IMR-90 (cell line): ENCODE data around the gene AGAP2. TPM values are rescaled to one million over a fixed set of nuclear protein-coding genes. Genes with fewer than 3 reads are reported as not detected.

Experiments used
- ATAC-seq: fragments of 200-7000 bp; cut with Tn5 transposase; 2 replicates; pipeline ENCODE4 v1.9.1; 2020; ENCODE audit warnings: low read depth, mild to moderate bottlenecking, moderate library complexity
- BruUV-seq: library from RNA; stranded (reverse); fragments of 400-500 nt; replicated peaks from 2 replicates; lab custom pipeline; 2021; lab: Mats Ljungman, UMichigan
- CTCF ChIA-PET: fragments of 300-600 bp; formaldehyde crosslinking; extraction: SDS; loops from one replicate; lab custom pipeline; 2021; ENCODE audit warnings: antibody characterized with exemption; lab: Yijun Ruan, JAX
- POLR2A ChIA-PET: fragments of 300-600 bp; sonication (Branson Sonifier 250); formaldehyde crosslinking; loops from one replicate; lab custom pipeline; 2022; ENCODE audit warnings: antibody characterized with exemption; ENCODE audit not compliant: unreplicated experiment; lab: Charles Lee
- DNase-seq: peaks from one replicate; pipeline ENCODE4 v3.0.0; 2013
- H2AFZ ChIP-seq: replicated peaks from 2 replicates; pipeline ENCODE3; 2013; ENCODE audit warnings: low read length, mild to moderate bottlenecking; ENCODE audit not compliant: poor library complexity
- H2AK5ac ChIP-seq: 2 replicates; pipeline ENCODE4 v1.6.1; 2013; ENCODE audit warnings: low read depth, low read length, inconsistent platforms
- H2AK9ac ChIP-seq: replicated peaks from 2 replicates; pipeline ENCODE3; 2013; ENCODE audit warnings: mild to moderate bottlenecking, low read depth, low read length, moderate library complexity; ENCODE audit not compliant: poor library complexity
- H2BK120ac ChIP-seq: 2 replicates; pipeline ENCODE4 v1.6.1; 2013; ENCODE audit warnings: low read depth, low read length, inconsistent platforms
- H2BK15ac ChIP-seq: 3 replicates; pipeline ENCODE4 v1.6.1; 2013; ENCODE audit warnings: low read depth, low read length, inconsistent platforms
- H2BK20ac ChIP-seq: 2 replicates; pipeline ENCODE4 v1.6.1; 2013; ENCODE audit warnings: low read depth, mild to moderate bottlenecking, inconsistent platforms, low read length, moderate library complexity
- H2BK5ac ChIP-seq: 2 replicates; pipeline ENCODE4 v1.6.1; 2013; ENCODE audit warnings: mild to moderate bottlenecking, low read depth, low read length, inconsistent platforms; ENCODE audit not compliant: poor library complexity, severe bottlenecking
- H3K14ac ChIP-seq: replicated peaks from 2 replicates; pipeline ENCODE4 v1.6.1; 2013; ENCODE audit warnings: low read depth, low read length, inconsistent platforms
- H3K18ac ChIP-seq: 2 replicates; pipeline ENCODE4 v1.6.1; 2013; ENCODE audit warnings: low read depth, low read length, control low read depth
- H3K23ac ChIP-seq: 2 replicates; pipeline ENCODE4 v1.6.1; 2013; ENCODE audit warnings: low read depth, low read length, inconsistent platforms
- H3K27ac ChIP-seq: 2 replicates; pipeline ENCODE4 v1.5.1; 2013; ENCODE audit warnings: mild to moderate bottlenecking, control low read depth, low read length; ENCODE audit not compliant: insufficient read depth
- H3K27me3 ChIP-seq: 2 replicates; pipeline ENCODE4 v1.6.1; 2013; ENCODE audit warnings: low read length; ENCODE audit not compliant: control insufficient read depth, insufficient read depth
- H3K36me3 ChIP-seq: 2 replicates; pipeline ENCODE4 v1.6.1; 2013; ENCODE audit warnings: low read length, mixed read lengths; ENCODE audit not compliant: control insufficient read depth, insufficient read depth
- H3K4ac ChIP-seq: 2 replicates; pipeline ENCODE4 v1.6.1; 2013; ENCODE audit warnings: low read depth, low read length, inconsistent platforms
- H3K4me1 ChIP-seq: 2 replicates; pipeline ENCODE4 v1.6.1; 2013; ENCODE audit warnings: low read length, mixed read lengths; ENCODE audit not compliant: control insufficient read depth, insufficient read depth
- H3K4me2 ChIP-seq: 2 replicates; pipeline ENCODE4 v1.6.1; 2013; ENCODE audit warnings: low read depth, mild to moderate bottlenecking, control low read depth, low read length, moderate library complexity
- H3K4me3 ChIP-seq: 2 replicates; pipeline ENCODE4 v1.5.1; 2013; ENCODE audit warnings: low read depth, mild to moderate bottlenecking, control low read depth, low read length, moderate library complexity; ENCODE audit not compliant: insufficient read depth
- H3K56ac ChIP-seq: 2 replicates; pipeline ENCODE4 v1.6.1; 2013; ENCODE audit warnings: low read length, inconsistent platforms; ENCODE audit not compliant: insufficient read depth; ENCODE audit errors: extremely low read depth
- H3K79me1 ChIP-seq, 2 experiments: 2 replicates each; pipeline ENCODE4 v1.6.1; 2013; ENCODE audit warnings: low read length in 2 of 2, inconsistent platforms in 1 of 2, low read depth in 1 of 2
- H3K9ac ChIP-seq: 2 replicates; pipeline ENCODE4 v1.6.1; 2013; ENCODE audit warnings: low read depth, low read length, control low read depth
- H3K9me1 ChIP-seq: 2 replicates; pipeline ENCODE4 v1.6.1; 2013; ENCODE audit warnings: low read length, inconsistent platforms; ENCODE audit not compliant: insufficient read depth
- H3K9me3 ChIP-seq: 2 replicates; pipeline ENCODE4 v1.6.1; 2013; ENCODE audit warnings: low read length; ENCODE audit not compliant: control insufficient read depth, insufficient read depth
- H4K20me1 ChIP-seq: 2 replicates; pipeline ENCODE4 v1.6.1; 2013; ENCODE audit warnings: low read length, inconsistent platforms; ENCODE audit not compliant: insufficient read depth
- H4K5ac ChIP-seq: 2 replicates; pipeline ENCODE4 v1.6.1; 2013; ENCODE audit warnings: mild to moderate bottlenecking, low read depth, low read length, control low read depth
- H4K8ac ChIP-seq, 2 experiments: 2 replicates each; pipeline ENCODE4 v1.6.1; 2013; ENCODE audit warnings: low read depth in 2 of 2, low read length in 2 of 2, control low read depth in 1 of 2, inconsistent platforms in 1 of 2
- H4K91ac ChIP-seq: 2 replicates; pipeline ENCODE4 v1.6.1; 2013; ENCODE audit warnings: low read depth, low read length, inconsistent platforms; ENCODE audit not compliant: insufficient read depth
- MAZ ChIP-seq: IDR thresholded peaks from 2 replicates; pipeline ENCODE4 v1.6.1; 2012; ENCODE audit warnings: low read depth, mild to moderate bottlenecking, low read length, improper control_type of control experiment, moderate library complexity, borderline replicate concordance
- MXI1 ChIP-seq: IDR thresholded peaks from 2 replicates; pipeline ENCODE4 v1.6.1; 2012; ENCODE audit warnings: low read depth, mild to moderate bottlenecking, low read length, moderate library complexity, borderline replicate concordance
- WGBS, 2 experiments: methylation state at CpG; one replicate each; pipeline versions ENCODE4 v1.1.5 to v1.1.7; 2013; ENCODE audit warnings: missing lambda C conversion rate in 2 of 2; ENCODE audit not compliant: insufficient read length in 1 of 2; ENCODE audit errors: extremely low coverage in 2 of 2; 5-methylcytosine and 5-hydroxymethylcytosine counted together
- dilution Hi-C: fragments of 300-500 bp; cut with HindIII; formaldehyde crosslinking; loops from one replicate; pipeline ENCODE4 v1.14.3; 2018; ENCODE audit warnings: low sequenced_read_pairs; ENCODE audit not compliant: unreplicated experiment
- in situ Hi-C: fragments of 300-500 bp; cut with MboI; formaldehyde crosslinking; loops from 3 replicates; pipeline ENCODE4 v1.14.3; 2019; ENCODE audit warnings: low sequenced_read_pairs, inconsistent platforms, mixed read lengths
- intact Hi-C: fragments of 100-400 bp; cut with micrococcal nuclease; formaldehyde crosslinking; loops from 2 replicates; pipeline ENCODE4 v1.10.0; 2022
- polyA plus RNA-seq, 3 experiments: library from polyadenylated mRNA; depleted of rRNA; stranded (reverse); fragments of >200 nt; gene quantifications; 2 replicates each; pipeline ENCODE4 v1.2.3, GENCODE V29; 2012; ENCODE audit warnings: low replicate concordance in 1 of 3
- total RNA-seq: library from RNA; depleted of rRNA; stranded (reverse); fragments of >200 nt; gene quantifications from 2 replicates; pipeline ENCODE4 v1.2.3, GENCODE V29; 2012

Gene AGAP2
- total and polyA plus RNA-seq, 2 of the 4 experiments (the other 2 are of a cell fraction) = 0.03 to 0.18 TPM

GRCh38 chr12:57730336-57731067 is 8.0 kb downstream of the AGAP2 start (continued):
- no peak for TF ChIP-seq MAZ

GRCh38 chr12:57729321-57729844 is 9.2 kb downstream of the AGAP2 start:
- peaks cover 16% of the 10 kb centered on the region; the same call in 1 of the 2 replicates for H4K20me1 ChIP-seq
- H3K4me1 ChIP-seq = 0 out of 2 replicates have a peak, but pooled peaks cover 4% of the 10 kb centered on the region
- no peak for TF ChIP-seq MXI1
- ChIA-PET POLR2A (no interaction called here), CTCF (no interaction called here)
- no peak overlapping the region for H3K4me2 ChIP-seq
- intact Hi-C loops (no loop called here), dilution Hi-C loops (no loop called here), in situ Hi-C loops (no loop called here)
- H2AFZ ChIP-seq = no peak overlapping the region
- H2BK120ac ChIP-seq = no peak overlapping the region
- no peak overlapping the region for H4K8ac ChIP-seq
- H3K18ac ChIP-seq = no peak overlapping the region
- H3K9me3 ChIP-seq = no peaks in the 10 kb centered on the region
- DNase-seq = no peak
- H3K79me1 ChIP-seq = peaks cover 0 to 17% of the 10 kb centered on the region in 2 experiments; a peak in 1 of 4 replicates
- no peak overlapping the region for H3K4me3 ChIP-seq
- peaks cover 33% of the 10 kb centered on the region for H3K27me3 ChIP-seq
- H2AK9ac ChIP-seq = no peak overlapping the region
- H2BK15ac ChIP-seq = no peak overlapping the region
- H3K56ac ChIP-seq = no peak overlapping the region
- H4K5ac ChIP-seq = no peak overlapping the region
- BruUV-seq = no TSS peak
- H3K23ac ChIP-seq = no peak overlapping the region
- WGBS, 2 experiments = 43% methylated on average over 2 of the region's 5 CpGs; no CpG with 5 or more reads in 1 of the 2 experiments
- H2AK5ac ChIP-seq = no peak overlapping the region
- H3K14ac ChIP-seq = no peak overlapping the region
- H3K9me1 ChIP-seq = 0 out of 2 replicates have a peak, but pooled peaks cover 6% of the 10 kb centered on the region
- no peak overlapping the region for H2BK20ac ChIP-seq
- H3K9ac ChIP-seq = no peak overlapping the region
- ATAC-seq = no peak
- no peak overlapping the region for H4K91ac ChIP-seq
- H3K27ac ChIP-seq = no peak overlapping the region
- no peak overlapping the region for H3K4ac ChIP-seq
- peaks cover 6% of the 10 kb centered on the region; the same call in 1 of the 2 replicates for H3K36me3 ChIP-seq
- no peak overlapping the region for H2BK5ac ChIP-seq
